Ramos (cell line): ENCODE data around the gene IL21R.
"Not testable (repeated sequence)": the region's sequence is repeated elsewhere in the genome, so short reads cannot be mapped to it uniquely, and the experiment has no call there.

Experiments used
- in situ Hi-C: fragments of 300-500 bp; cut with MboI; formaldehyde crosslinking; loops from one replicate; pipeline ENCODE4 v1.14.3; 2022; ENCODE audit warnings: low sequenced_read_pairs; ENCODE audit not compliant: unreplicated experiment

Gene IL21R

DNA sequence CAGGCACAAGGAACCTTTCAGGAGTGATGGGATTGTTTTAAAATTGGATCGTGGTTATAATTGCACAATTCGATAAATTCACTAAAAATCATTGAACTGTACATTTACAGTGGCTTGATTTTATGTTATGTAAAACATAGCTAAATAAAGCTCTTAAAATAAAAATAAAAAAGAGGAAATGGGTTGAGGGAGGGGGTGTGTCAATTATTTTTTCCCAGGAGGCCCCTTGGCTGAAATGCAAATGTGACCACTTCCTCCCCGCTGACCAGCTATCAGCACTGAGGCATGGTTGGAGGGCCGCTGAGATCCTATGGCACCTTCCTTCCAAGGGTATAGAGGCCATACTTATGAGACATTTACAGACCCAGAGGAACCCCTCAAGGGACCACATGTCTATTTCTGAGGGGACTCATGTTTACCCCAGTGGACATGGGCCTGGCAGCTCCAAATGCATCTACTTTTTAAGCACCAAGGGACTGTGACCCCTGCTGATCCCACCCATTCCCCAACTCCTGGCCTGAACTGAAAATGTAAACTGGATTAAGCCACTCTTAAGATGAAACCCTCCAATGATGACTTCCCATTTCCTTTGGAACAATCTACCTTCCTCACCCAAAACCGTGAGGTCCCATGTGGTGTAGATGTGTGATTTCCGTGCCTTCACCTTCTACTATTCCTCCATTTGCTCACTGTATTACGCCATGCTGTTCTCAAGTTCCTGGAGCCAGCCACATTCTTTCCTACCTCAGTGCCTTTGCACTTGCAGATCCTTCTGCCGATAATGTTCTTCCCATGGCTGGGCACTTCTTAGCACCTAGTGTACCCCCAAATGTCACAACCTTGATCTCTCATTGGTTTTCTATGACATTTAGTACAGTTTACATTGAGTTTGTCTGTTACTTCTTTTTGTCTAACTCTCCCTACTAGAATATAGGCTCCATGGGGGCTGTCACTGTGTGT lies 2.8 kb upstream of the IL21R start:
- in situ Hi-C loops, result no loop called here

DNA sequence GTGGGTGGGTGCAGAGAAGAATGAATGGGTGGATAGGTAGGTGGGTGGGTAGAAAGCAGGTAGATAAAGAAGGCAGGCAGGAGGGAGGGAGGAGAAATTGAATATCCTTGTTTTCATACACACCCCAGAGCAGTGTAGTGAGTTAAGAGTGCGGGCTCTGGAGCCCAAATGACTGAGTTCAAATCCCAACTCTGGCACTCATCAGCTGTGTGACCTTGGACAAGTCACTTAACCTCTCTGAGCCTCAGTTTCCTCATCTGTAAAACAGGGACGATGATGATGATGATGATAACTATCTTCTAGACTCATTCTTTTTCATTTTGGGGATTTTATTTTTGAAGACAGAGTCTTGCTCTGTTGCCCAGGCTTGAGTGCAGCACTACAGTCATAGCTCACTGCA lies 2.0 kb upstream of the IL21R start:
- in situ Hi-C loops, result no loop called here

DNA sequence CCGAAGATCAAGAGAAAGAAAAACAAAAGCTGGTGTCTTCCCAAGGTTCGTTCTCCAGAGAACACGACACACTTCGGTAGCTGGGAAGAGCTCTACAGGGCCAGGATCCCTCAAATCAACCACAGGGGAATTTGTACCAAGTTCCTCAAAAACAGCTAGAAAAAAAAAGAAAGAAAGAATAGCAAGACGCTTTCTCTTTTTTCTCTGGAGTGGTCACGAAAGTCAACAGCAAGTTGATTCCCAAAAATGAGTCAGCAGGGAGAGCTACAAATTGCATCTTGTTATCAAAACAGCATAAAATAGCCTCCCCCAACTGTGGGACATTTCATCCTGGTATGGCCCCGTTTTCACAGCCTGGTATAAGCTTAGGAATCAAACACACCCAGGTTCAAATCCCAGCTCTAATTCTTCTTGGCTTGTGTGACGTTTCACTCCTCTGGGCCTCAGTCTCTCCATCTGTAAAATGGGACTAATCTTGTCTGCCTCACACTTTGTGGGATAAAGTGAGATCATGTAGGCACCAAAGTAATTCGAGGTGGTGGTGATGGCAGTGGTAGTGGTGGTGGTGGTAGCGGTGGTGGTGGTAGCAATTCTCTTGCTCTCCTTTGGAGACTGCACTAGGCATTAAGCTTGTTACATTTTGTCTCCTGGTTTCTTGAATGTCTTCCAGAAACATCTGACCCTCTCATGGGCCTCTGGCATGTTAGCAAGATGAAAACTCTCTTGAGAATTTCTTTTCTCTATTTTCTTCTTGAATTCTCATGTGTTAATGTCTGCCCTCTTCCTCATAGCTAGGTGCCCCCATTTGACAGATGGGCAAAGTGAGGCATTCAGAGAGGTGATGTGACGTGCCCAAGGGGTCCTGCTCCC lies 988 bp upstream of the IL21R start:
- in situ Hi-C loops, result no loop called here

DNA sequence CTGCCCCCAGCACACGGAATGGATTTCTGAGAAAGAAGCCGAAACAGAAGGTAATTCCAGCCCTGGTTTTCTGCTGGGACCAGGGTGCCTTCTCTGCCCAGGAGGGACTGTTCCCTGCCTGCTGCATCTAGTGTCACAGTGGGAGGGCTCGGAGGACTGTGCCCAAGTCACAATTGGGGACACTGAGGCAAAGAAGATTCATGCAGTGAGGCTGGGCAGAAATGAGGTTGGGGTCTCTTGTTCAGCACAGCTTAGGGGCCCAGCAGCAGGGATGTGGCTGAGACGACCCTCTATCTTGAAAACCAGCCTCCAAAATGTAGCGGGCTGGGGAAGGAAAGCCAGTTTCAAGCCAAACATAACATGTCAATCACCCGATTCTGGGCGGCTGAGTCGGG lies 592 bp downstream of the IL21R start:
- in situ Hi-C loops, result no loop called here

DNA sequence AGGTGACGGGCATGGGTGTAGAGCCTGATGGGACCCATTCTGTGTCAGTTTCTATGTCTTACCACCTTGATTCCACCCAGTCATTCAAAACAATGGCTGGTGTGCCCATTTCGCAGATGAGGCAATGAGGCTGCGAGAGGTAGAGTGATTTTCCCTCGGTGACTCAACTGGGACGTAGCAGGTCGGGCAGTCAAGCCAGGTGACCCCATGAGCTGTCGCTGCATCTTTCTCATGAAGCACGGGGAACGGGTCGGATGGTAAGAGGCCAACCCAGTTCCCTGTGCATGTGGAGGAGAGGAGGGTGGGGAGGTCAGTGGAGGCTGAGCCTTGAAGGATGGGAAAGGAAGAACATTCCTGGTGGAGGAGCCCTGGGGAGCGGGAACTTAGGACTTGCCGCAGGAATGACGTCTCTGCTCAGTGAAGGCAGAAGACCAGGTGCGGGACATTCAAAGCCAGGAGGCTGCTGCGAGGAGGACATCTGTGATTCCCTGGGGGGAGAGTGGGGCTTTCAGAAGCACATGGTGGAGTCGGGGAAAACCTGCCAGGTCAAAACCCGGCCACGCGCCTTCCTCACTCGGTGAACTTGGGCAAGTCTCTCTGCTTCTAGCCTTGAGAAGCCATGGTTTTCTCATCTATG lies 1.1 kb downstream of the IL21R start:
- in situ Hi-C loops, result no loop called here

DNA sequence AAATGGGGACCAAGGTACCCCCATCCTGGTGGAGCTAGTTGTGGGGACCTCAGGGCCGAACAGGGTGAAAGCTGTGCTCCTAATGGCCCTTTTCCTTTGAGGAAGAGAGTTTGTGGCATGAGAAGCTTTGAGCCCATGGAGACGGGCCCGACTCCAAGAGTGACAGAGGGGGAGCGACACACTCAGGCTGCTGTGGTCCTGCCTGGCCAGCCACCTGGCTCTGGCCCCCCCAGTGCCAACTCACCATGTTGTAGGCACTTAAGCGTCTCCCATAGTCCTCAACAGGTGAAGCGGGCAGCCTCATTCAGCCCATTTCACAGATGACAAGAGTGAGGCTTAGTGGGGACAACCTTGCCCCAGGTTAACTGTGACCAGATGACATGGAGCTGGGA lies 1.6 kb downstream of the IL21R start:
- in situ Hi-C loops, result no loop called here

DNA sequence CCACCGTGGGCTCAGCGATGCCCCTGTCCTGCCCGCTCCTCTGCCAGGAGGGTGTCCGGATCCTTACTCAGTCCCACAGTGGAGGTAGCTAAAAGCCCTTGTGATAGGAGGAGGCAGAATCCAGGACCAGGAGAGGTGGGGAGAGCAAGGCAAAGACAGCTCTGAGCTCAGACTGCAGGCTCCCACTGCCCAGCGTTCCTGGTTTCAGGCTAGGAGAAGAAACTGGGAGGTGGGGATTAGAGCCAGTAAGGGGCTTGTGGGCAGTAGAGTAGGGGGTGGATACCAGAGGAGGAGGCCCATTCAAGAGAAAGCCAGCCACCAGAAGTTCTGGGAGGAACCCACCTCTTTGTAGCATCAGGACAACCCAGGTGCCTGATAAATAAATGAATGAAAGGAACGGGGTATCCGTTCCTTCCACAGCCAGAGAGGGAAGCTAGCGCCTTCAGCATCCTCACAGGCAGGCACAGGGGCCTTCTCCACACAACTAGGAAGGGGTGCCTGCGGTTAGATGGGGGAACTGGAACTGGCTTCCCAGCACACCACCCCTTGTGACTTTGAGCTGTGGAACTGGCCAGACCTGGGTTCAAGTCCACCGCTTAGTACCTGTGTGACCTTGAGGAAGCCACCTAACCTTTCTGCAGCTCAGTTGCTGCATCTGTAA lies 2.3 kb downstream of the IL21R start:
- in situ Hi-C loops, result no loop called here

DNA sequence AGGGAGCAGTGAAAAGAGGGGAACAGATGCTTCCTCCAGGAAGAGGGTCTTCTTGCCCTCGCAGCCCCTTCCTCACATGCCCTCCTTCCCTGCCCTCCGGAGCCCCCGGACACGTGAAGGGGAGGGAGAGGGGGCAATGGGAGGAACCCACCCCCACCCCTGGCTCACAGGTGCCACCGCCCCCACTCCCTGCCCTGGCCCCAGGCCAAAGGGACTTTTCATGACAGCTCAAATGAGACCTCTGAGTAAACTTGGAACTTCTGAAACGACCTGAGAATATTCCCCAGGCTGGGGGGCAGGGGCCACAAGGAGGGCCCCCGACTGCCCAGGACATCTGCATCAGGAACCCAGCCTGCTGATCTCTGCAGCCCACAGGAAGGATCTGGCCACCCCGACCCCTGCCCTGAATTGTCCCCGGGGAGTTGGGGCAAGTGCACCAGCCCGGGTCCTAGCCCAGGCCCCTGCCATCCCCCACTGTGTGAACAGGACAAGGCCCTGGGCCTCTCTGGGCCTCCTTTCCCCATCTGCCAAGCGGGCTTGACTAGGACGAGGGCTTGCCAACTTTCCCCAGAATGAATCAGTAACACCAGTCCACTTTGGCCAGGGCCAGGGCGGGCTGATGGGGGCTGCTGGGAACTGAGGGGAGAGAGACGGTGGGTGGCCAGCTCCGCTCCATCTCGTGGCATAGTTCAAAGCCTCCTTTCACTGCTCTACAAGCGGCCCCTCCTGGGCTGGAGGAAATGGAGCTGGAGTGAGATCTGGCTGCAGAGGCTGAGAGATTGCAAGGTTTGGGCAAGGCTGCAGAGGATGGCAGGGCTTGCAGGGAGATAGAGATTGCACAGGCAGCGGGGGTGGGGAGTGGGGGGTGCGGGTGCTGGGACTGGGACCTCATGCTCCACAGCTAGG lies 3.8 kb downstream of the IL21R start:
- in situ Hi-C loops, result no loop called here

DNA sequence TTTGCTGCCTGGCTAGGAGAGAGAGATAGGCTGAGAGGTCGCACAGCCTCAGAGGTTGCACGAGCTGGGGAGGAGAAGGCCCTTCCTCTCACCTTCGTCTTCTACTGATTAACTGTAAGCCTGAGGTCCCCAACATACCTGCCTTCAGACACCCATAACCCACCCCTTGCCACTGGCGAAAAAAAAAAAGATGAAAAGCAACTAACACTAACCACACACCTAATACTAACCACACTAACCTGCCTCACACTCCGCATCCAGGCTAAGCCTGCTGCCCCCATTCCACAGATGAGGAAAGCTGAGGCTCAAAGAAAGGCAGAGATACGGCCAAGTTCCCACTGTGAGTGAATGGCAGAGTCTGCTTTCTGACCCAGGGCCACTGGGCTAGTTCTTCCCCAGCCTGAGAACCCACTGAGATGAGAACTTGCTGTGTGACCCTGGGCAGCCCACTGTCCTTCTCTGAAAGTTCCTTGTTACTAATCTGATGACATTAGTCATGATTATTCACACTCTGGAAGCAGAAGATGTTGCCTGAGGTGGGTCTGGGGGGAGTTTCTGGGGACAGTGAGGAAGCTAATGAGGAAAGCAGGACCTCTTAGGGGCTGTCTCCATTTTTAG lies 4.6 kb downstream of the IL21R start:
- in situ Hi-C loops, result no loop called here

DNA sequence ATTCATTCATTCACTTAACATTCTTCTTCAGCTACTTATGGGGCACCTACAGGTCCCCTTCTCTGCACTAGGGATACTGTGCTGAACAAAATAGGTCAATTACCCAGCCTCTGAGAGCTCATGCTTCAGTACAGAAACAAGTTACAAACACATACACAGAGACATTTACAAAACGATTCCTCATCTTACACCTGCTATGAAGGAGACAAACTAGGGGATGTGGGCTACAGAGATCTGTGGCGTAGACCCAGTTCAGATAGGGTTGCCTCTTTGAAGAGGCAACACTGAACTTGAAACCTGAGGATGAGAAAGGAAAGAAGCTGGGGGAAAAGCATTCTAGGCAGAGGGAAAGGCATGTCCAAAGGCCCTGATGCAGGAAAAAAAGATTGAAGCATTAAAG lies 5.2 kb downstream of the IL21R start:
- in situ Hi-C loops, result no loop called here

DNA sequence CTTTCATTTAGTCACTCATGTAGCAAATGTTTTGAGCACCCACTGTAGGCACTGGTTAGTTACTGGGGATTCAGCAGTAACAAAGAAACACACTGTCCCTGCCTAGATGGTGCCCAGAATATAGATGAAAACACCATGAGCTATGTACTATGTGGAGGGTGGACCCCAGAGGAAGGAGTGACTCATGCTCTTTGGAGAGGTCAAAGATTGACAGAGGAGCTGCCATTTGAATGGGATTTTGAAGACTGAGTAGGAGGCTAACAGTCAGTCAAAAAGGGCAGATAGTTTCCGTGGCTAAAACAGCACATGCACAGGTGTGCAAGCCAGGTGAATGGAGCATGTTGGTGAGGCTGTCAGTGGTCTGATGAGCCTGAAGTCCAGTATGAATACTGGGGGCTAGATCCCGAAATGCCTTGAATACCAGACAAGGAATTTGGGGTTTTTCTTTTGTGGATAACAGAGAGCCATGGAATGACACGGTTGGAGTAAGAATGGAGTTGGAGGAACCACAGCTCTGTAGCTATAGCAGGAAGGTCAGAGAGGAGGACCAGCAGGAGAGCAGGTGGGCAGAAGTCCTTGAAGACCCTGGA lies 6.1 kb downstream of the IL21R start:
- in situ Hi-C loops, result no loop called here

DNA sequence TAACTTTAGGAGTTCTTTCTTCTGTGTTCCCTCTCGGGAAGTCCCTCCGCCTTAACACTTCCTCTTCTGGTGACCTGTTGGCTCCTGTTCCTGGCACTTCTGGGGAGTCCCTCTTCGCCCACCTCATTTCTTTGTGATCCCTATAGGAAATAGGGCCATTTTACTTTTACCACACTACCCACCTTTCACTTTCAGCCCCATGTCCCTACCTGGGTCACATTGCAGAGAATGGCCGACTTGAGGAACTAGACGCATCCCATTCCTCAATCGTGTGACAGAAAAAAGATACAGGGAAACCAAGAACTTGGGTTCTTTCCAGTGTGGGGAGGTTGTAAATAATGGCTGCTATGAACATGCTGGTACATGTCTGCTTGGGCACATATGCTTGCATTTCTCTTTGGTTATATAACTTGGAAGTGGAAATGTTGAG lies 6.6 kb downstream of the IL21R start:
- in situ Hi-C loops, result no loop called here

DNA sequence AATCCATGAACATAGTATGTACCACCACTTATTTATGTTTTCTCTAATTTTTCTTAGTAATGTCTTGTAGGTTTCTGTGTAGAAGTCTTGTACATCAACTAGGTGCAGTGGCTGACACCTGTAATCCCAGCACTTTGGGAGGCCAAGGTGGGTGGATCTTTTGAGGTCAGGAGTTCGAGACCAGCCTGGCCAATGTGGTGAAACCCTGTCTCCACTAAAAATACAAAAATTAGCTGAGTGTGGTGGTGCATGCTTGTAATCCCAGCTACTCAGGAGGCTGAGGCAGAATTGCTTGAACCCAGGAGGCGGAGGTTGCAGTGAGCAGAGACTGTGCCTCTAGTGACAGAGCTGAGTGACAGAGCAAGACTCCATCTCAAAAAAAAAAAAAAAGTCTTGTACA lies 8.0 kb downstream of the IL21R start:
- in situ Hi-C loops, result not testable (repeated sequence)

DNA sequence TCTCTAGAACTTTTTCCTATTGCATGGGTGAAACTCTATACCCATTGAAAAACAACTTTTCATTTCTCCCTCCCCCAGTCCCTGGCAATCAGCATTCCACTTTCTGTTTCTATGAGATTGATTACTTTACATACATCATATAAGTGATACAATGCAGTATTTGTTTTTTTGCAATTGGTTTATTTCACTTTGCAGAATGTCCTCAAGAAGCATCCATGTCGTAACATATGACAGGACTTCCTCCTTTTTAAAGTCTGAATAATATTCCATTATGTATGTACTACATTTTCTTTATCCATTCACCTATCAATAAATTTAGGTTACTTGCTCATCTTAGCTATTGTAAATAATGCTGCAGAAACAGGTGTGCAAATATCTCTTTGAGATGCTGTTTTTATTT lies 8.8 kb downstream of the IL21R start:
- in situ Hi-C loops, result no loop called here

DNA sequence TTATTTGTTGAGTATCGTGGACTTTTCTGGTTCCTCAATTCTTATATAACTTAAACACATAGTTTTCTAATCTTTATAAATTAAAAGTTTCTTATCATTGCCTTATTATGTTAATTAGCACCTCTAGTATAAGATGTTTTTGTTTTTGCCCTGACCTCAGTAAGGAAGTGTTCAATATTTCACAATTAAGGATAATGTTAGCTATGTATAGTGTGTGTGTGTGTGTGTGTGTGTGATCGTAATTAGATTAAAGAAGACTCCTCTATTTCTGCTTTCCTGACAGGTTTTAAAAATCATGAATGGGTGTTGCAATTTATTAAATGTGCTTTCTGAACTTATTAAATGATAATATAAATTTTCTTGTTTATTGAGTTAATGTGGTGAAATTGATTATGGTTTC lies 12.0 kb downstream of the IL21R start:
- in situ Hi-C loops, result no loop called here

DNA sequence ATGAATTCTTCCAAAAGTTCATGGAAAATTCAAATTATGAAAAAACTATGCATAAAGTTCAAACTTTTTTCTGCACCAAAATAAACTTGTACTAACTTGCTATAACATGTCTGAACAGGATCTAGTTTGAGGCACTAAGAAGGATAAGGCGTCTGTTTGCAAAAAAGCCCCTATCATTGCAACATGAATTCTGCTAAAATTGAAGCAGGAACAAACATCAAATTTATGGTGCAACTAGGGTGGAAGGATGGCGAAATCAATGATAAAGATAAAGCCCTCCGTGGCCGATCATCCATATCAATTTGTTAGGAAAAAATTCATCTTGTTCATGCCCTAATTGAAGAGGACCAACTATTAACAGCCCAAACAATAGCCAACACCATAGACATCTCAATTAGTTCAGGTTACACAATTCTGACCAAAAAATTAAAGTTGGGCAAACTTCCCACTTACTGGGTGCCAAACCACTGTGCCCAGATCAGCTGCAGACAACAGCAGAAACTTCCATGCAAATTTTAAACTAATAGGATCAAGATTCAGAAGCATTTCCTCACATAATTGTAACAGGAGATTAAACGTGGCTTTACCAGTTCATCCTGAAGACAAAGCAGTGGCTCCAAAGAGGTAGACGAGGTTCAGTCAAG lies 12.9 kb downstream of the IL21R start:
- in situ Hi-C loops, result no loop called here

DNA sequence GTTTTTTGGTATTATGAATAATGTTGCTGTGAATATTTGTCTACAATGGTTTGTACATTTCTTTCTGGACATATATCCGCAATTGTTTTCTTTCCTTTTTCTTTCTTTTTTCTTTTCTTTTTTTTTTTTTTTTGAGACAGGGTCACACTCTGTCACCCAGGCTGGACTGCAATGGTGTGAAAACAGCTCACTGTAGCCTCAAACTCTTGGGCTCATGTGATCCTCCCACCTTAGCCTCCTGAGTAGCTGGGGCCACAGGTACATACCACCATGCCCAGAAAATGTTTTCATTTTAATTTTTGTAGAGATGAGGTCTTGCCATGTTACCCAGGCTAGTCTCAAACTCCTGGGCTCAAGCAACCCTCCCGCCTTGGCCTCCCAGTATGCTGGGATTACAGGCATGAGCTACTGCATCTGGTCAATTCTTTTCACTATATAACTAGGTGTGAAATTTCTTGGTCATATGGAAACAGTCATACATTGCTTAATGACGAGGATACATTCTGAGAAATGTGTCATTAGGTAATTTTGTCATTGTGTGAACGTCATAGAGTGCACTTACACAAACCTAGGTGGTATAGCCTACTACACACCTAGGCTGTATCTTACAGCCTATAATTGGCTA lies 15.2 kb downstream of the IL21R start:
- in situ Hi-C loops, result no loop called here
